ENCODE results near the gene TRPV2.

GRCh38 chr17:16425698-16426659 is 10.6 kb downstream of the TRPV2 start:
- TF ChIP-seq CTCF (IDR thresholded peaks at IDR 0.05) (no peak), POLR2AphosphoS5 (IDR thresholded peaks at IDR 0.05) (no peak), POLR2A (IDR thresholded peaks at IDR 0.05) (no peak)
